Renal cortical epithelial cell (primary cell): ENCODE results near the gene TMEM181. TPM values are rescaled to one million over a fixed set of nuclear protein-coding genes. Genes with fewer than 3 reads are reported as not detected.

Experiments
- total RNA-seq: library from RNA; depleted of rRNA; stranded (reverse); fragments of >200 nt; gene quantifications from 2 replicates; pipeline ENCODE4 v1.2.3, GENCODE V29; 2014

TMEM181 gene
- total RNA-seq, 1 donor from 2014 or later: 40.2 TPM

Other genes starting within 250 kb of the TMEM181 start
- gene TULP4, start 247.6 kb upstream of the TMEM181 start, total RNA-seq: 109 and 141 TPM in 2 replicates
- gene DYNLT1, start 84.7 kb downstream of the TMEM181 start, total RNA-seq: 109 and 164 TPM in 2 replicates
- 10.3 and 19.3 TPM in 2 replicates for gene SYTL3, start 90.0 kb downstream of the TMEM181 start, total RNA-seq